Measurements from ENCODE around the gene FBXO4.

GRCh38 chr5:41935544-41935943 is 10.5 kb downstream of the FBXO4 start:
- no peak for TF ChIP-seq EZH2 (optimal IDR thresholded peaks at IDR 0.05; ENCODE audit: low read depth, low read length)
- no peak for TF ChIP-seq CTCF (IDR thresholded peaks at IDR 0.05; ENCODE audit: low read length)
- no peak for TF ChIP-seq EZH2phosphoT487 (IDR thresholded peaks at IDR 0.05; ENCODE audit: low read length)
